Type B pancreatic cell (in vitro differentiated cells): Measurements from ENCODE around the gene TAF5L. TPM values are rescaled to one million over a fixed set of nuclear protein-coding genes. Genes with fewer than 3 reads are reported as not detected.
A peak's percentile ranks its signal among the peaks of the same experiment; 100 is the strongest.

Source experiments
- DNase-seq: peaks from one replicate; pipeline ENCODE4 v3.0.0; 2021; ENCODE audit warnings: mixed read lengths; ENCODE audit not compliant: unreplicated experiment; ENCODE audit errors: extremely low spot score
- H3K27ac Mint-ChIP-seq: 2 replicates; pipeline ENCODE4 v1.8.0; 2021; ENCODE audit warnings: mild to moderate bottlenecking, mixed read lengths
- H3K27me3 Mint-ChIP-seq: 2 replicates; pipeline ENCODE4 v1.8.0; 2021; ENCODE audit warnings: mixed read lengths
- H3K36me3 Mint-ChIP-seq: 2 replicates; pipeline ENCODE4 v1.8.0; 2021; ENCODE audit warnings: mixed read lengths
- H3K4me1 Mint-ChIP-seq: one replicate; pipeline ENCODE4 v1.8.0; 2021; ENCODE audit warnings: mixed read lengths; ENCODE audit not compliant: unreplicated experiment
- H3K4me3 Mint-ChIP-seq: 2 replicates; pipeline ENCODE4 v1.8.0; 2021; ENCODE audit warnings: mild to moderate bottlenecking, mixed read lengths
- H3K9me3 Mint-ChIP-seq: 2 replicates; pipeline ENCODE4 v1.8.0; 2021; ENCODE audit warnings: mixed read lengths
- CTCF ChIP-seq: fragments of 200-600 bp; sonication (generic); conservative IDR thresholded peaks from 2 replicates; pipeline ENCODE4 v1.5.0; 2021; ENCODE audit warnings: antibody characterized with exemption, mild to moderate bottlenecking
- total RNA-seq: library from RNA; stranded (reverse); gene quantifications from 2 replicates; pipeline ENCODE4 v1.2.1, GENCODE V29; 2021; ENCODE audit warnings: low replicate concordance

The TAF5L gene
- total RNA-seq, 1 donor from 2014 or later: 17.4 TPM

GRCh38 chr1:229661022-229661877 is 35.3 kb upstream of the TAF5L start:
- DNase-seq: peak; percentile 82
- peak; percentile 93 for TF ChIP-seq CTCF
- no peaks in the 10 kb centered on the region for H3K27me3 Mint-ChIP-seq
- no peak overlapping the region for H3K27ac Mint-ChIP-seq
- H3K36me3 Mint-ChIP-seq: peaks cover 14% of the 10 kb centered on the region
- no peak overlapping the region for H3K4me3 Mint-ChIP-seq
- H3K4me1 Mint-ChIP-seq: peaks cover 7% of the 10 kb centered on the region
- no peaks in the 10 kb centered on the region for H3K9me3 Mint-ChIP-seq

DNA sequence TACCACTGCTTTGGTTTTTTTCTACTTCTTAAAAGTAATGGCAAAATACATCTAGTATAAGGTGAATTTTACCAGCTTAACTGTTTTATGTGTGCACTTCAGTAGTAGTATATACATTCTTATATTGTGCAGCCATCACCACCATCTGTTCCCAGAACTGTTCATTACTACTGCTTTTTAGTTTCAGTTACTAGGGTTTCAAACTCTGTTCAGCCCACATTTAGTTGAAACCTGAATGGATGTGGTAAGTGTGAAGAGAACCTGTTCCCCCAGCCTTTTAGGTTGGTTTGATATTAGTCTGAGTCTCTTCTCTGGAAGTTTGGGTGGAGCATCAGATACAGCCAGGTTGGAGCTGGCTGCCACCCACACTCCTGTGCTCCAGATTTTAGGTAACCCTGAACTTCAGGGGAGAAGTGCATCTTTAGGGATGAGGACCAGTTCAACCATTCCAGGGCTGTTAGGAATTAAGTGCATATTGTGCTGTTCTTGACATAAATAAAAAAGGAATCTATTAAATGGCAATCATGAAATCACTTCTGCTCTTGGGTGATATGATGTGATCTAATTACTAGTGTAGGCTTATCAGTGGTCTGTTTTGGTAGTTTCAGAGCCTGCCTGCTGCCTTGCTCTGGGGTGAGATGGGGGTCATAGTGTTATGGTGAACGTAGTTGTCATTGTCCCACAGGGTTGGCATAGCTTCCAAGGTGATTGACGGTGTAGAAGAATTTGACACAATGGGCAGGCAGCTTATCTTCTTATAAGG is 32.3 kb upstream of the TAF5L start:
- Mint-ChIP-seq H3K36me3 (peaks cover 24% of the 10 kb centered on the region), H3K9me3 (no peaks in the 10 kb centered on the region), H3K27ac (no peak overlapping the region), H3K4me1 (peaks cover 7% of the 10 kb centered on the region), H3K27me3 (no peaks in the 10 kb centered on the region), H3K4me3 (no peak overlapping the region)
- DNase-seq: no peak
- no peak for TF ChIP-seq CTCF

GRCh38 chr1:229655781-229656180 is 29.9 kb upstream of the TAF5L start:
- no peak for TF ChIP-seq CTCF

GRCh38 chr1:229653420-229653819 is 27.5 kb upstream of the TAF5L start:
- no peak overlapping the region for H3K27ac Mint-ChIP-seq
- H3K27me3 Mint-ChIP-seq: no peaks in the 10 kb centered on the region
- TF ChIP-seq CTCF: no peak
- no peaks in the 10 kb centered on the region for H3K9me3 Mint-ChIP-seq
- H3K4me1 Mint-ChIP-seq: no peaks in the 10 kb centered on the region
- H3K36me3 Mint-ChIP-seq: peaks cover 24% of the 10 kb centered on the region
- DNase-seq: no peak
- no peak overlapping the region for H3K4me3 Mint-ChIP-seq

More at GRCh38 chr1:229655781-229656180, 29.9 kb upstream of the TAF5L start:
- no peak for DNase-seq
- Mint-ChIP-seq H3K27ac (no peak overlapping the region), H3K27me3 (no peaks in the 10 kb centered on the region), H3K36me3 (peaks cover 25% of the 10 kb centered on the region), H3K9me3 (no peaks in the 10 kb centered on the region), H3K4me3 (no peak overlapping the region), H3K4me1 (no peaks in the 10 kb centered on the region)

DNA sequence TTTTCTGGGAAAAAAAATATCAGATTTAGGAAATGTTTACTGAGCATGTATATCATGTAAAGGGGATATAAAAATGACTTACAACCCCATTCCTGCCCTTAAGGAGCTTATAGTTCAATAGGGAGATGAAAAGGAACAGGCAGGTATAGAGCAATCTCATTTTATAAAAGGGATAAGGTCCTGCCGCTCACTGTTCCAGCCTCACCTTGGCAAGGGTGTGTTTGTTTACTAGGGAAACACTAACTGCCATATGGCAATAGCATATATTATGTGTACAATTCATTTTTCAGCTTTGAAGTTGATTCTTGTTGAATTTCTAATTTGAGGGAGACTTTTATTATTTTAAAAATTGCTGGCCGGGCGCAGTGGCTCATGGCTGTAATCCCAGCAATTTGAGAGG is 25.6 kb upstream of the TAF5L start:
- TF ChIP-seq CTCF: no peak
- no peaks in the 10 kb centered on the region for H3K9me3 Mint-ChIP-seq
- no peak overlapping the region for H3K4me3 Mint-ChIP-seq
- no peaks in the 10 kb centered on the region for H3K27me3 Mint-ChIP-seq
- DNase-seq: no peak
- peaks cover 18% of the 10 kb centered on the region for H3K36me3 Mint-ChIP-seq
- H3K27ac Mint-ChIP-seq: no peak overlapping the region
- no peaks in the 10 kb centered on the region for H3K4me1 Mint-ChIP-seq
